HG03135 (cell line): Measurements from ENCODE around the gene ACADVL.

Experiments
- ATAC-seq: cut with Tn5 transposase; IDR thresholded peaks from one replicate; pipeline ENCODE4 v1.9.1; 2021; ENCODE audit warnings: mild to moderate bottlenecking, moderate library complexity; ENCODE audit not compliant: unreplicated experiment

ACADVL gene

DNA sequence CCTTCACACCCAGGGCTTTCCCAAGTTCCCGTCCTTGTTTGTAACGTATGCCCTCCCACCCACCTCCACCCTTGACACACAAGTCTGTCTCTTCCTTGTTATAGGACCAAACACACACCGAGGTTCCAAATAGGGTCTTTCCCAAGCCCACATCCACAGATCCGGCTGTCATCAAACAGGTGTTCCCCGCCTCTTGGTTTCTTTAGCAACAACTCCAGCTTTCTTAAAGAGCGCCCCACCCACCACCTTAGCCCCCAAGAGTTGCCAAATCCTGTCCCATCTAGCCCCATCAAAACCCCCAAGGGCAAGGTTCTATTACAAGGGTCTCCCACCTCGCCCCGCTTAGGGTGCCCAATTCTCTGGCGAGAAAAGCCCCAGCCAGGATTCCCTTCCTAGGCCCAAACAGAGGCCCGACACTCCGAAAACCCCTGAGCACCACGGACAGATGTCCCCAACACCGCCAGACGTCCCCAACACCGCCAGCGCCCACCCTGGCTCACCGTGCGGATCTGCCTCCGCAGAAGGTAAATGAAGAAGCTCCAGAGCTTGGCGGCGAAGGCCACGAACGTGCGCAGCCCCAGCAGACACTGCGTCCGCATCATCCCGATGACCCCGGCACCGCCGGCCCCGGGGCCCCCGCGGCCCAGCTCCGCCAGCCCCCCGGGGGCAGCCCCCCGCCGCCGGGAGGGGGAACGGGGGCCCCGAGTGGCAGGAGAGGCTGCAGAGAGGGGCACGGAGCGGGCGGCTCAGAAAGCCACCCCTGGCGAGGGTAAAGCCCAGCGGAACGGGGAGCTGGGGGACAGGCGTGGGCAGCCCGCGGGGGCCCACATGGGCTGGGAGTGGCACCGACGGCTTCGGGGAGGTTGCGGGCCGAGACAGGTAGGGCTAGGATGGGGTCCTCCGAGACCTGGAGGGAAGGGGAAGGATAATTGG is 31.2 kb downstream of the ACADVL start:
- no peak for ATAC-seq

GRCh38 chr17:7251661-7252175 is 32.0 kb downstream of the ACADVL start, which contains the start of gene CTDNEP1:
CTDNEP1 (minus strand) TSS chr17:7251734; CDS start chr17:7251296, 438 bp downstream.
- peak; percentile 88 for ATAC-seq

- ATAC-seq, result peak; percentile 53
Observed at GRCh38 chr17:7252176-7253043, 32.7 kb downstream of the ACADVL start, which contains the start of gene ELP5. ELP5 (plus strand) TSS chr17:7252215; CDS start chr17:7252551, 336 bp downstream.

DNA sequence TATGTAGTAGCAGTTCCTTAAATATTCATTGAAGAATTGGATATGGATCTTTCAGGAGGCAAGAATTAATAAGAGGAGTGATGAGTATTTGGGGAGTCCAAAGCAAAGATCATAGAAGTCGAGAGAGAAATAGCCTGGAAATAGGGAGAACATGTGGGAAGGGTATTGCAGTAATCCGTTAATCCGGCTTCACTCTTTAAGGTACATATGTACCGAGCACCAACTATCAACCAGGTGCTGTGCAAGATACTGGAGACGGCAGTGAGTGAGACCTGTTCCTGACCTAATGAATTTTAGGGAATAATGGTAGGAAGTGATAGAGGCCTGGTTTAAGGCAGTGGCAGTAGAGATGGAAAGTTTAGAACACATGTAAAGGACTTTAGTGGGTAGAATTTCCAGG is 33.3 kb downstream of the ACADVL start:
- no peak for ATAC-seq

DNA sequence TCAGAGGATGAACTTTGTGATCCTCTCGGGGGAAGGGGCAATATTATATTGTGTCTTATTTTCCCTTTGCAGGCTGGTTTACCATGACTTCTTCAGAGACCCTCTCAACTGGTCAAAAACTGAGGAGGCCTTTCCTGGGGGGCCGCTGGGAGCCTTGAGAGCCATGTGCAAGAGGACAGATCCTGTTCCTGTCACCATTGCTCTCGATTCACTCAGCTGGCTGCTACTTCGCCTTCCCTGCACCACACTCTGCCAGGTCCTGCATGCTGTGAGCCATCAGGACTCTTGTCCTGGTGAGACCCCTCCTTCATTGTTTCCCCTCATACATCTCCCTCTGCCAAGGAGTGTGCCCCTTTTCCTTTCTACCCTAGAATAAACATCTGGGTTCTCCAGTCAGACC is 34.8 kb downstream of the ACADVL start:
- ATAC-seq, result no peak

GRCh38 chr17:7256766-7257456 is 37.2 kb downstream of the ACADVL start:
- no peak for ATAC-seq

- no peak for ATAC-seq
Observed at GRCh38 chr17:7258731-7259554, 39.2 kb downstream of the ACADVL start.

GRCh38 chr17:7259555-7259889 is 39.8 kb downstream of the ACADVL start:
- no peak for ATAC-seq

GRCh38 chr17:7260151-7260550 is 40.4 kb downstream of the ACADVL start:
- ATAC-seq, result no peak

- ATAC-seq, result no peak
Observed at GRCh38 chr17:7260651-7261378, 41.1 kb downstream of the ACADVL start.

GRCh38 chr17:7261379-7262191 is 41.8 kb downstream of the ACADVL start:
- ATAC-seq, result no peak

DNA sequence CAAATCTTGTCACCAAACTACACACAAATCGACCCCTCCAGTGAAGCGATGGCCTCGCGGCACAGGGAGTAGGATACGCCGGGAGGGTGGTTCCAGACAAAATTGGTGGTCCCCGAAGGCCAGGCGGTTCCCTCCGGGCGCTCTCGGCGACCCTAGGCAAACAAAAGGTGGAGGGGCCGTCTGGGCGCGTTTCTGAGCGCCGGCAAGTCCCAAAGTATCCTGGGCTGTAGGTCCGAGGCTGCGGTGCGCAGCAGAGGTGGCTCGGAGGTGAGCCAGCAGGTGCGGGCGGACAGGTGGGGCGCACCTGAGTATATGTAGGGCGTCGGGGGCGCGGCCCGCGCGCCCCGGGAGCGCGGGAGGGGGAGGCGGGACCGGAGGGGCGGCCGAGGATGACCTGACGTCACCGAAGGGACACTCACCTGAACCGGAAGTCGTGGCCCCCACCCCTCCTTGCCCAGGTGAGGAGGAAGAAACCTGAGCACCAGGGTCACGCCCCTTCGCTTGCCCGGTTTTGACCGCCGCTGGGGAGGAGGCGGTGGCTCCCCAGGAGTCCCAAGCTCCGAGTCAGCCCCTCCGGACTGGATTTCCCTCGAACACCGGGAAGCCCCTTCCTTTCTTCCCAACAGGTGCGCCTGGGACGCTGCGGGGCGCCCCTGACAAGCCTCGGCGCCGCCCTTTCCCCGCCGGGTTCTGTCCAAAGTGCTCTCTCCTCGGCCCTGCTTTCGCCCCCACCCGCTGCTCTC is 42.6 kb downstream of the ACADVL start, which contains the start of gene CLDN7:
Gene CLDN7 (minus strand): TSS at position 287 of the 743 bp plus-strand sequence. CDS start 435 bp downstream, outside the sequence.
- no peak for ATAC-seq

DNA sequence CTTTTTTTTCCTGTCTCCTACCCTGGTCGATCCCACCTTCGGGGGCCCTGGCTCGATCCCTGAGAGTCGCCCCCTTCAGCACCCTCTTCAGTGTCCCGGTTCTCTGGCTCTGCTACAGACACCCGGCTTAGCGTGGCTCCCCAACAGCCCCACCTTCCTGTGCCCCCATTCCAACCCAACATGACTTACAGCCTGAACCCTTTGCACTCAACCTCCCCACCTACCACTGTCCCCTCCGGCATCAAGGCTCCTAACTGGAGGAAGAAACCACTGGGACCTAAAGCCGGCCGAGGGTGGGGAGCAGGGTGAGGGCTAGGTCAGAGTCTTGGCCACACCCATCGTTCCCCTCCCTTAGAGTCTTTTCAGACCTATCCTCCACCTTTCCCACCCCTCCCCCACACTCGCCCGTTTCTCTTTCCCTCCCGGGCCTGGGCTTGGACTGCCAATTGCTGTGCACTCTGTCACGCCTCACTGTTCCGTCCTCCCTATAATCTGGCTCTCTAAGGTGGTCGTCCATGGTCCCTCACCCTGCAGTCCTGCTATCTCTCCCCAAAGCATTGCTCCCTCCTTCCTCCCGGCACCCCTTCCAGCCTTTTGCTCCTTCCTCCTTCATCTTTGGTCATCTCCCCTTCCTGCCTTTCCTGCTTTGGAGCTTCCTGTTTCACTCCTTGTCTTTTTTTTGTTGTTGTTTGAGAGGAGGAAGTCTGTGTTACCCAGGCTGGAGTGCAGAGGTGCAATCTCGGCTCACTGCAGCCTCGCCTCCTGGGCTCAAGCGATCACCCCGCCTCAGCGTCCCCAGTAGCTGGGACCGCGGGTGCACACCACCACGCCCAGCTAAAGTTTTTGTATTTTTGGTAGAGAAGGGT is 43.4 kb downstream of the ACADVL start:
- ATAC-seq, result no peak

DNA sequence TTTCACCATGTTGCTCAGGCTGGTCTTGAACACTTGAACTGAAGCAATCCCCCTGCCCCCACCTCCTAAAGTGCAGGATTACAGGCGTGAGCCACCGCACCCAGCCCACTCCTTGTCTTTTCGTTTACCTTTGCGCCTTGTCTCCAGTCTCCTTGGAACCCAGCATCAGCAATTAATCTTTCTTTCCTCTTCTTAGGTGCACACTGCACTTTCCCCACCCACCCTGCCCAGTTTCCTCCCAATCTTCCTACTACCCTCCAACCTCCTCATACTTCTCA is 44.0 kb downstream of the ACADVL start:
- ATAC-seq, result no peak

DNA sequence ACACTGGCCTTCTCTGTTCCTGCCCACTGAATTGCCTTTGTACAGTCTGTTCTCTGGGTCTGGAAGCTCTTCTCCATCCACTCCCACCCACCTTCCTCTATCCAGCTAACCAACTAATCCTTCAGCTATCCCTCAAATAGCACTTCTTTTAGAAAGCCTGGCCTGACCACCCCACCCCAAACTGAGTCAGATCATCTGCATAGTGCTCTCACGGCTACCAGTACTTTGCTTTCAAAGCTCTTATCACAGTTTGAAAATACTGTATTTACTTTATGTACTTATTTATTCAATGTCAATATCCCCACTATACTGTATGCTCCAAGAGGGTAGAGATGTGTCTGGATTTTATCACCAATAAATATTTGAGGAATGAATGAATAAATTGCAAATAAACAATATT is 47.0 kb downstream of the ACADVL start:
- ATAC-seq, result no peak
